ENCODE measurements around the gene EFNA4.
A peak's percentile ranks its signal among the peaks of the same experiment; 100 is the strongest.
"Not testable (repeated sequence)": the region's sequence is repeated elsewhere in the genome, so short reads cannot be mapped to it uniquely, and the experiment has no call there.

Gene EFNA4

DNA sequence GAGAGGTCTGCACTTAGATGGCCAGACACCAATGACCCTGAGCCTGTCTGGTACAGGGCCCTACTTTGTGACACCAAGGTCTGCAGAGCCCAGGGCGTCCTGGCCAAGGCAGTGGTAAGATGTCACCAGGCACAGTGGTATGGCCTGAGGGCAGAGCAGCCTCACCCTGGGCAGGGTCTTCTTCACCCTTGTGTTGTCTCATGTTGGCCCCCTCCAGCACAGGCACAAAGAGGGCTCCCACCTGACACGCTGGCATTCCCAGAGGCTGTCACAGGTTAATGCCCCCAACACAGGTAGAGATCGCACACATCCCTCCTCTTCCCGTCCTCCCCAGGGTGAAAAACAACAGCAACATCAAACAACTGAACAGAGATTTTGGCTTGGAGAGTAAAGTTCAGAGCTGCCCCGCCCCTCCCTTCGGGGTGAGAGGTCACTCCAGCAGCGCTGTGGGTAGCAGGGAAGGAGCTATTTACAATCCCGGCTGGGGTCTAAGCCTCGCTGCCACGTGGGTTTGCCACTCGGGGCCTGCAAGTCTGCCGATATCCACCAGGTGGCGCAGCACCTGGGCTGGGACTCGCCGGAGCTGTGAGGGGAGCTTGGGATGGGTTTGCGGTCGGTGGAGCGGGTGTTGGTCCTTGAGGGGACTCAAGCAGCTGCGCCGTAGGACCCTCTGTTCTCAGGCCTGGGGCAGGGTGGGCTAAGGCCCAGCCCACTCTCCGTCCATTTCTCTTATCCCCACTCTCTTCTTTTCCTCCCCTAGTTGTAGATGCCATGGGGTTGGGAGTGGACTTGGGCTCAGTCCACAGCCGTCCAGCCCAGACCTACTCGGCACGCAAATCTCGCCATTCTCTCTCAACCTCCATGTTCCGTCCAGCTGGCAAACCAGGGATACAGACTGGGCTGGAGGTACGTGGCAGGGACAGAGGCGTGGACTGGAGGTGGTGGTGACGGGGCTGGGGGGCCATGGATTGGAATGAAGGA lies 27.8 kb downstream of the EFNA4 start:
- DNase-seq, result peak; percentile 75 to 76

DNA sequence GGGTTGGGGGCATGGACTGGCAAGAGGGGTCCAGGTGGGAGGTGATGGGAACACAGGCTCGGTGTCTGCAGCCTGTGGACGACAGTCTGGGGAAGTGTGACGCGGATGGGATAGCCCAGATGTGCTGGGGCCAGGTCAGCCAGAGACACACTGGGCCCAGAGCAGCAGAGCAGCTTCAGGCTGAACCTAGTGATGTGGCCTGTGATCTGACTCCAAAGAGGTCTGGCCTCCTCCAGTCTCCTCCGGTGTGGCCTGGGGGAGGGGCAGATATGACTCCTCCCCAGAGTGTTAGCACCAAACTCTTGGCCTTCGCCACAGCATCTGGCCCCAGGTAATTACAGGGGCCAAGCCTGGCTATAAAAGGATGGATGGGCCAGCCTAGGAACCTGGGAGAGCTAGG lies 28.6 kb downstream of the EFNA4 start:
- DNase-seq, result no peak

GRCh38 chr1:155092641-155093040 lies 29.1 kb downstream of the EFNA4 start:
- DNase-seq, result no peak

DNA sequence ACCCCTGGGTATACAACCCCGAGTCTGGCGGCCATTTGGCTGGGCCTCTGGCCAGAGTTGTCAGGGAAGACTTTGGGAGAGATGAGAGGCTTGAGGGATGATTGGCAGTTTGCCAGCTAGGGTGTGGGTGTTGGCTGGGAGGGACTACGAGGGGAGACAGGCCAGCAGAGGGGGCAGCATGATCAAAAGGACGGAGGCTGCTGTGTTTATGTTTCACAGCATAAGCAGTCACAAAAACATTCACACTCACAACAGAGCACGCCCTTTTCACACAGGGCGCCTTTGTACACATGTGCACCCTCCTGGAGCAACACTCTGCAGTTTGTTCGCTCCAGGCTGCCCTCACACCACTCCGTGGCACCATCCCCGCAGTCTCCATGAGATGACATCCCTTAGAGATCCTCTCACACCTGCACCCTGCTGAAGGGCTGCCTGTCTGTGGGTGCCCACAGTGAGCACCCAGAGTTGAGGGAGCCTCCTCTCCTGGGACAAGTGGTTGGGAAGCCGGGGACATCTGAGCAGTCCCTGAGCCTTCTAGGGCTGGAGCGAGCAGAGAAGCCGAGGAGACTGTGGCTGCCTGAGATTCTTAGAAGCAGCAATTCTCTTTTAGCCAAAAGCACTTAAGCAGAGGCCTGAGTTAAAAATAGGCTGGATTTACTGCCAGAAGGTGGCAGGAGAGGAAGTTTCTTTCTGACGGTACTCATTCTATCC lies 30.5 kb downstream of the EFNA4 start:
- DNase-seq, result no peak

- no peak for DNase-seq
Measured at GRCh38 chr1:155094622-155094948, 31.0 kb downstream of the EFNA4 start.

GRCh38 chr1:155099331-155099730 lies 35.8 kb downstream of the EFNA4 start:
- DNase-seq, result no peak

- DNase-seq, result no peak
Measured at GRCh38 chr1:155103325-155103724, 39.8 kb downstream of the EFNA4 start.

DNA sequence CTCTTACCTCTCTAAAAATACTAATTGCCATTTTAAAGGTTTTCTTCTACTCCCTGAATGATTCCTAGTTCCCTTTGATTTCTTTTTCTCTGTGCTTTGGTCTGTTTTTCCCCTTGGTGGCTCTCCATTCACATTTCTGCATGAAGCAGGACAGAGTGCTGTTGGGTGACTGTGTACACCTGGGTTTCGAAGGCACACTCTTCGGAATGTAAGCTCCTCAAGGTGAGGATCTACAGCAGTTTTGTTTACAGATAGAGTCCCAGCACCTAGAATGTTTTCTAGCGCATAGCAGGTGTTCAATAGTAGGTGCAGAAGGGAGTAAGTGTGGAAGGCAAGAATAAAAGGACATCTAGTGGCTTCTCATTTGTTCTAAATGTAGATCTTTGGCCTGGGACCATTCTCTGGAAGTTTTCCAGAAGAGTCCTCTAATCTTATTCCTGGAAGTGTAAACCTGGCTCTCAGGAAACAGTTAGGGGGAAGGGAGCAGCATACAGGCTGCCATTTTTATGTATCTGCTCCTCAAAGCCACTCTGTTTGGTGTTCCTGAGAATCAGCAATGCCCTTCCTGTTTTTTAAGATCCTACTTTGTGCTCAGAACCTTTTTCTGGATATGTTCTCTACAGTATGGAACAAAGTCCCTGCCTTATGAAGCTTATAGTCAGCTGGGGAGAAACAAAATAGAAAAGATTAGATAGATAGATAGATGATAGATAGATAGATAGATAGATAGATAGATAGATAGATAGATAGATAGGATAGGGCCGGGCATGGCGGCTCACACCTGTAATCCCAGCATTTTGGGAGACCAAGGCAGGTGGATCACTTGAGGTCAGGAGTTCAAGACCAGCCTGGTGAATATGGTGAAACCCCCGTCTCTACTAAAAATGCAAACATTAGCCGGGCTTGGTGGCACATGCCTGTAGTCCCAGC lies 41.3 kb downstream of the EFNA4 start:
- DNase-seq, result no peak

DNA sequence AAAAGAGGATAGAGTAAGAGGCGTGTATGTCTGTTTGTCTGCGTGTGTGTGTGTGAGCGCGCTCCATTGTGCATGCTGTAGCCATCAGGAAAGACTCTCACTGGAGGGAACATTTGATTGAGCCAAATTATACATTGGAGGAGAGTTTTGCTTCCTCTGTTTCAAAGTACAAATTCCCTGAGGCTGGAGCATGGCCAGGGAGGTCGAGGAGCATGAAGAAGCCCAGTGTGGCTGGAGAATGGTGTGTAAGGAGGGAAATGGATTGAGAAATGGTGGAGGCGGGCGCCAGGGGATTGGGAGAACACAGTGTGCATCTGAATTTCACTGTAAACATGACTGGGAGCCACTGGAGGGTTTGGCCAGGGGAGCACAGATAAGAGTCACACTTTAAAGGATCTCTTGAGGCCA lies 42.1 kb downstream of the EFNA4 start:
- no peak for DNase-seq

DNA sequence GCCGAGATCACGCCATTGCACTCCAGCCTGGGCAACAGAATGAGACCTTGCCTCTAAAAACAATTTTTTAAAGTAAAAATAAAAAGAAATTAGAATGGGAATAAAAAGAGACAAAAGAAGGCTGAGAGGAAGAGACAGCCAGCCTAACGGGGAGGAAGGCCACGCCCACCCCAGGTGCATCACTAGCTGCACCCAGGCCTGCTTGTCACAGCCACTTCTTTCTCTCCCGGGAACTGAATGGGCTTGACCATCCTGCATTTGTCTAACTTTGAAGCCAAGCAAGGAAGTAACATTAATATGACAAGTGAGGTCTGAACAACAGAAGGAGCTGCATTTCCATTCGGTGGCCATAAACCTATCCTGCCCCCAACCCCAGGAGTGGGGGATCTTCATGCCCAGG lies 43.3 kb downstream of the EFNA4 start:
- DNase-seq, result no peak

DNA sequence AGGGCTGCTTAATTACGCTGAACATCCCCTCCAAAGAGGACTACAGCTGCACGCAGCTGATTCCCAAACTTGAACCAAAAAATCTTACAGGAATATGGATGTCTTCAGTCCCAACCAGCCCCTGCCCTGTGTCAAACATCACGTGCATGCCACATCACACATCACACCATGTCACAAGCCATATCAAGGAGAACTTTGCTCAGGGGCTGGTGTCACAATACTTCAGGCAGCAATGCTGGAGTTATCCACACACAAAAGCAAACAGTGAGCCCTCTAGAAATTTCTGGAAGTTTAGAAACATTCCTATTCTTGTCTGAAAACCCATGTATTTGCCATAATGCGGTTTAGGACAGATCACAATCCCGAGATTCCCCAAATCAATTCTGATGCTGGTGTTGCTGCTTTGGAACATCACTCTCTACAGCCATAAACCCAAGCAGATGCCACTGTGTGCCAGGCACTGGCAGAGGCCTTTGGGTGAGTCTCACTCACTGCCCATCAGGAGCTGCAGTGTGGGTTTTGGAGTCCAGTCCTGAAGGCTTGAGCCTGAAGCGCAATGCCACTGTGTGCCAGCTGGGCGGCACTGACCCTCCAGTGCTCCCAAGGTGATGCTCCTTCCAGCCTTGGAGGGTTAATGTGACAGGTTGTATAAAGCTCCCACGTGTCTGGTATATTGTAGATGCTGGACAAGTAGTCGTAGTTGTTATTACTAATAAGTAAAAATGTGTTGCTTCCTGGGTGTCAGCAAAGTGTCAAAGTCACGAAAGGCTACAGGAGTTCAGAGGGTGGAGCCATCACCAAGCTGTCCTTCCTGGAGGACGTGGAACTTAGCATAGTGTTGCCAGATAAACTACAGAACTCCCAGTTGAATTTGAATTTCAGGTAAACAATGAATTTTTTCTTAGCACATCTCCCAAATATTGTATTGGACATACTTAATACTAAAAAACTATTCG lies 44.0 kb downstream of the EFNA4 start:
- no peak for DNase-seq

GRCh38 chr1:155108296-155108695 lies 44.8 kb downstream of the EFNA4 start:
- DNase-seq, result no peak

DNA sequence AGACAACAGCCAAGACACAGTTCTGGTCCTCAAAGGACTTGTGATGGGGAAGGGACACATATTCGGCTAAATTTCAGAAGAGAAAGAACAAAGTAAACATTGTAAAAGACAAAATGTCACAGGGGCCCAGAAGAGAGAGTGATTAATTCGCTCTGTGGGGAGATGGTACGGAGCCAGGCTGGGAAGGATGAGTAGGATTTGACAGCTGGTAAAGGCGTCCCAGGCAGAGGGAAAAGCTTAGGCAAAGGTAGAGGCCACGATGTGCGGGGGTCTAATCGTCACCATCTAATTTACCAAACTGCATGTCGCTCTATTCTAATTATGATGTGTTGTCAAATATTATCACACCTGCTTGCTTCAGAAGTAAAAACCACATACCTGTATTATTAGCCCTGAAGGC lies 46.8 kb downstream of the EFNA4 start:
- DNase-seq, result no peak

GRCh38 chr1:155110826-155111225 lies 47.3 kb downstream of the EFNA4 start:
- DNase-seq, result no peak

DNA sequence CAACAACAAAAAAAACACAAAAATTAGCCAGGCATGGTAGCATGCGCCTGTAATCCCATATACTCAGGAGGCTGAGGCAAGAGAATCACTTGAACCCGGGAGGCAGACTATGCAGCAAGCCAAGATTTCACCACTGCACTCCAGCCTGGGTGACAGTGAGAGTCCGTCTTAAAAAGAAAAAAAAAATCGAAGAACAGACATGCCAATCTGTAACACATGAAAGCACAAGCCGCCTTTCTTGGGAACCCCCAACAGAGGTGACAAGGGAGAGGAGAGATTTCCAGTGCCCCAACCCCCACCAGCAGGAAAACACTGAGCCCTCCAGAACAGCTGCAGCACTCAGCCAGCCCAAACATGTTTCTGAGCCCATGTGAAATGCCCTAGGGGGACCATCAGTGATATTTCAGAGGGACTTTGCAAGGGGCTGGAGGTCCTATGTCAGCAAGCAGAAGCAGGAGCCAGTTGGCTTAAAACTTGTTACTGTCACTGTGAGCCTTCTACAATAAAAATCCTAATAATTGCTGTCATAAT lies 50.0 kb downstream of the EFNA4 start:
- no peak for DNase-seq

DNA sequence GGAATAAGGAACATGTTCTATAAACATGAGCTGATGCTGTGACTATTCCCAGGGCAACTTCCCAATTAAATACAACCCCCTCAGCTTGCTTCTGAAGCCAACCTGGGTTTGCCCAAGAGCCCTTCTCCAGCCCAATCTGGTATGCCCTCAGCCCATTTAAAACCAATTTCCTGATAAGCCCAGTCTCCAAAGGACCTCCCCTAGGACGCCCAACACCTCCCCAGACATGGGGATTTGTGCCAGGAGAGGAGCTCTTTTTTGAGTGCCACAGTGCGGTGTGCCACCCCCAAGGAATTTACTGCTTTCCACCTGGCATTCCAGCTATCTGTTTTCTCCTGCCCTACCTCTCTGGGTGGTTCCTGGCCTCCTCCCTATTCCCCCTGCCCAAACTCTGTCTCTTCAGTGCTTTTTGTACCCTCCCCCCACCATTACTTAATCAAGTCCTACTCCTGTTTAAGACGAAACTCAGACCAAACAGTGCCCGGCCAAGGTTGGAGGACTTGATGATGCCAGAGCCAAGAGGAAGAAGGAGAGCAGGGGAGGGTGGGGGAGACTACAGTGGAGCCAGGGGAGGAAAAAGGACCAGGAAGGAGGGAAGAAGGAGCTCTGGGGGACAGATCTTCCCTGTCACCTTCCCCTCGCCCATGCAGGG lies 52.7 kb downstream of the EFNA4 start:
- no peak for DNase-seq

DNA sequence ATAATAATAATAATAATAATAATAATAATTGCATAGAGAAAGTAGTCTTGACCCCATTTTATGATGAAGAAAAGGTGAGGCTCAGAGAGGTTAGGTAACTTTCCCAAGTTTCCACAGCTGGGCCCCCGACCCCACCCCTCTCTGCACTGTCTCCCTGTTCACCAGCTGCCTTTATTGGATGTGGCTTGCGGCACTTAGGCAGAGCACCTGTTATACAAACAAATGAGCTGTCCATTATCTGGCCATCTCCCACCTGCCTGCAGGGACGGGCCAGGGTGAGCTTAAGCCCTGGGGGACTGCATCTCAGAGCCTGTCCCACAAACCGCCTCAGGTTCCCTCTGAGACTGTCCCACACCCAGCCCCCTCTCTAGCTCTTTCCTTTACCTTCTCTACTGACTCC lies 54.1 kb downstream of the EFNA4 start:
- no peak for DNase-seq

GRCh38 chr1:155118090-155118489 lies 54.5 kb downstream of the EFNA4 start:
- DNase-seq, result not testable (repeated sequence)

Data from activated CD4-positive, alpha-beta T cell treated with anti-CD3 and anti-CD28 coated beads, Interleukin-2, amount 50 U/mL, for 4 hours (primary cell).